Measurements from ENCODE around the gene CYB5RL. TPM values are rescaled to one million over a fixed set of nuclear protein-coding genes. Genes with fewer than 3 reads are reported as not detected.

The CYB5RL gene
- total RNA-seq, 2 experiments from 2014 or later, result 2.0 to 2.1 TPM

DNA sequence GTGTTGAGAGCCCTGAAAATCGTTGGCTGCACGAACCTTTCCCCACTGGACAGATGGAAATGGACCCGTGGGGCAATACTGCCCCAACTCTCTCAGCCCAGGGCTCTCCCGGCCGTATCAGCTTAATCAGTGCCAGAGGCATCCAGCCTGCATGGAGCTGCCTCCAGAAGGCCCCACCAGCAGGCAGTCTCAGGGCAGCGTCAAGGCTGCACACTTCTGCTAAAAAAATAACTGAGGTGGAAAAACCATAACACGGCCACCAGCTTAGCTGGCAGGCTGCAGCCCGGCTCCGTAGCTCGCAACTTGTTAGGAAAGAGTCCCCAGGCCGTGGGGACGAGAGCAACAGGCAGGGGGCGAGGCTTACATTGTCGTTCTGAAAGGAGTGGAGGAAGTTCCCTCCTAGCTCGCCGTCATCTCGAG, 28.1 kb upstream of the CYB5RL start:
- Mint-ChIP-seq H3K4me3 (no peak overlapping the region), H3K27ac (no peak overlapping the region), H3K9me3 (no peaks in the 10 kb centered on the region), H3K4me1 (ENCODE audit: low read depth) (peaks cover 12% of the 10 kb centered on the region), H3K36me3 (ENCODE audit: low read depth) (peaks cover 32% of the 10 kb centered on the region), H3K27me3 (no peaks in the 10 kb centered on the region)
- H3K4me3 ChIP-seq (ENCODE audit: low read length), result no peak overlapping the region
- peaks cover 5% of the 10 kb centered on the region for H3K4me1 ChIP-seq (ENCODE audit: insufficient read depth, low read length)
- intact Hi-C loops (cut with DNase I, micrococcal nuclease), result no loop called here
- ATAC-seq (ENCODE audit: poor library complexity) (no peak), DNase-seq (no peak)
- ChIA-PET CTCF (interaction anchor here (1.1 kb wide), 1 partner anchor 262 kb away, joined by 4 read pairs; no protein-coding TSS in a partner anchor), POLR2A (interaction anchor here (1.2 kb wide), 1 partner anchor 180 kb away, joined by 3 read pairs; no protein-coding TSS in a partner anchor)
- no peaks in the 10 kb centered on the region for H3K9me3 ChIP-seq (ENCODE audit: control insufficient read depth in 1 of 2, insufficient read depth in 1 of 2, low read length in 2 of 2)
- peaks cover 13% of the 10 kb centered on the region for H3K36me3 ChIP-seq (ENCODE audit: insufficient read depth, low read length)
- no peaks in the 10 kb centered on the region for H3K27me3 ChIP-seq (ENCODE audit: control insufficient read depth in 1 of 2, insufficient read depth in 2 of 2, low read length in 2 of 2)
- TF ChIP-seq, protein P1, sequence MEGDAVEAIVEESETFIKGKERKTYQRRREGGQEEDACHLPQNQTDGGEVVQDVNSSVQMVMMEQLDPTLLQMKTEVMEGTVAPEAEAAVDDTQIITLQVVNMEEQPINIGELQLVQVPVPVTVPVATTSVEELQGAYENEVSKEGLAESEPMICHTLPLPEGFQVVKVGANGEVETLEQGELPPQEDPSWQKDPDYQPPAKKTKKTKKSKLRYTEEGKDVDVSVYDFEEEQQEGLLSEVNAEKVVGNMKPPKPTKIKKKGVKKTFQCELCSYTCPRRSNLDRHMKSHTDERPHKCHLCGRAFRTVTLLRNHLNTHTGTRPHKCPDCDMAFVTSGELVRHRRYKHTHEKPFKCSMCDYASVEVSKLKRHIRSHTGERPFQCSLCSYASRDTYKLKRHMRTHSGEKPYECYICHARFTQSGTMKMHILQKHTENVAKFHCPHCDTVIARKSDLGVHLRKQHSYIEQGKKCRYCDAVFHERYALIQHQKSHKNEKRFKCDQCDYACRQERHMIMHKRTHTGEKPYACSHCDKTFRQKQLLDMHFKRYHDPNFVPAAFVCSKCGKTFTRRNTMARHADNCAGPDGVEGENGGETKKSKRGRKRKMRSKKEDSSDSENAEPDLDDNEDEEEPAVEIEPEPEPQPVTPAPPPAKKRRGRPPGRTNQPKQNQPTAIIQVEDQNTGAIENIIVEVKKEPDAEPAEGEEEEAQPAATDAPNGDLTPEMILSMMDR (IDR thresholded peaks at IDR 0.05), result no peak
- H3K27ac ChIP-seq (ENCODE audit: low read depth in 1 of 2, low read length in 2 of 2), result no peak overlapping the region

DNA sequence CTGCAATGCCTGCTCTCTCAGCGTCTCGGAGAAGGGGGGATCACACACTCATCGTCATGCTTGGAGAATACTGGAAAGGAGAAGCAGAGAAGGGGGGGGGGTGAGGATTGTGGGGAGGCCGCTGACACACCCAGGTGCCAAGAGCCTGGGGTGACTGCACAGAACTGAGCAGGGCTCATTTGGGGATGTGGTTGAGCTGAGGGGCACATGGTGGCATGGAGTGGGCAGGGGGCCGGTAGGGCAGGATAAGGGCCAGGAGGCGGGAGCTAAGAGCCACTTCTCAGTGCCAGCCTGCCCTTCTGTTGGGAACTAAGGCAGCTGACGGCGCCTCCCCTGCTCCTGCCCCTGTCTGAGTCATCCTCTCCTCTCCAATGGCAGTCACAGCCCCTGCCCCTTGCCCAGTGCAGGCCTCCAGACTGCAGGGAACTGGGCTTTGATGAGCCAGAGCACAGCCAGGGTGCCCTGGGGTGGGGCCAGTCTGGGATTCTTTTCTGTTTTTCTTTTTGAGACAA, 27.3 kb upstream of the CYB5RL start:
- TF ChIP-seq, protein P1 (IDR thresholded peaks at IDR 0.05), result no peak
- Histone ChIP-seq H3K4me1 (ENCODE audit: insufficient read depth, low read length) (peaks cover 5% of the 10 kb centered on the region), H3K9me3 (ENCODE audit: control insufficient read depth in 1 of 2, insufficient read depth in 1 of 2, low read length in 2 of 2) (no peaks in the 10 kb centered on the region), H3K36me3 (ENCODE audit: insufficient read depth, low read length) (peaks cover 13% of the 10 kb centered on the region), H3K27ac (ENCODE audit: low read depth in 1 of 2, low read length in 2 of 2) (no peak overlapping the region), H3K27me3 (ENCODE audit: control insufficient read depth in 1 of 2, insufficient read depth in 2 of 2, low read length in 2 of 2) (no peaks in the 10 kb centered on the region), H3K4me3 (ENCODE audit: low read length) (no peak overlapping the region)
- ChIA-PET CTCF (interaction anchor here (1.1 kb wide), 1 partner anchor 262 kb away, joined by 4 read pairs; no protein-coding TSS in a partner anchor), POLR2A (interaction anchor here (1.2 kb wide), 1 partner anchor 180 kb away, joined by 3 read pairs; no protein-coding TSS in a partner anchor)
- H3K4me1 Mint-ChIP-seq (ENCODE audit: low read depth), result peaks cover 12% of the 10 kb centered on the region
- intact Hi-C loops (cut with DNase I, micrococcal nuclease), result no loop called here
- no peaks in the 10 kb centered on the region for H3K27me3 Mint-ChIP-seq
- no peak overlapping the region for H3K27ac Mint-ChIP-seq
- H3K36me3 Mint-ChIP-seq (ENCODE audit: low read depth), result peaks cover 36% of the 10 kb centered on the region
- H3K4me3 Mint-ChIP-seq, result no peak overlapping the region
- DNase-seq (peak in 2 of 14 experiments; percentile 44 to 56), ATAC-seq (ENCODE audit: poor library complexity) (no peak)
- H3K9me3 Mint-ChIP-seq, result no peaks in the 10 kb centered on the region

DNA sequence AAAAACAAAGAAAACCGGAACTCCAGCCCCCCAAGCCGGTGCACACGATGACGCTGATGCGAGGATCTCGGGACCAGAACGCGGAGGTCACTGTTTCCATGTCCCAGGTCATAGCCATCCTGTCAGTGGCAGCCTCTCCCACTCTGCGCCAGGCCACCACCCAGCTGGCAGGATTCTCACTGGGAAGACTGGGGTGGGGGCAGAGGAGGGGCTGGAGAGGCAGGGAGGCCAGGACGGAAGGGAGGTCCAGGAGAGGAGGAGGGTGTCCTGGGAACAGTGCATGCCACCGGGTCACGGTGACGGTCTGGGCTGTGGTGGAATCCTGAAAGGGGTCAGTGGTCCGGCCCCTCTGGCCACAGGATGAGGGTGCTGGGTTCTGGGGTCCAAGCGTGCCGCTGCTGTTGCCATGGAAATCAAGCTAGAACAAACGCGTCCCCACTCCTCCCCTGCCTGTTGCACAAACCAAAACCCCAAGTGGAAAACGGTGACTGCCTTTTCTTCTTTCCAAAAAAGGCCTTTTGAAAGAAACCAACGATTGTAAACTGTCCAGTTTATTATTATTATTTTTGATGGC, 26.2 kb upstream of the CYB5RL start:
- H3K27me3 ChIP-seq (ENCODE audit: control insufficient read depth in 1 of 2, insufficient read depth in 2 of 2, low read length in 2 of 2), result no peaks in the 10 kb centered on the region
- peaks cover 17% of the 10 kb centered on the region for H3K36me3 ChIP-seq (ENCODE audit: insufficient read depth, low read length)
- Mint-ChIP-seq H3K27ac (no peak overlapping the region), H3K9me3 (no peaks in the 10 kb centered on the region), H3K4me3 (no peak overlapping the region), H3K36me3 (ENCODE audit: low read depth) (peaks cover 37% of the 10 kb centered on the region), H3K27me3 (no peaks in the 10 kb centered on the region), H3K4me1 (ENCODE audit: low read depth) (peaks cover 8% of the 10 kb centered on the region)
- no peak for DNase-seq
- peaks cover 3% of the 10 kb centered on the region for H3K4me1 ChIP-seq (ENCODE audit: insufficient read depth, low read length)
- no peak for ATAC-seq (ENCODE audit: poor library complexity)
- ChIA-PET CTCF (no interaction called here), POLR2A (no interaction called here)
- H3K27ac ChIP-seq (ENCODE audit: low read depth in 1 of 2, low read length in 2 of 2), result no peak overlapping the region
- no peaks in the 10 kb centered on the region for H3K9me3 ChIP-seq (ENCODE audit: control insufficient read depth in 1 of 2, insufficient read depth in 1 of 2, low read length in 2 of 2)
- intact Hi-C loops (cut with DNase I, micrococcal nuclease), result no loop called here
- H3K4me3 ChIP-seq (ENCODE audit: low read length), result no peak overlapping the region
- TF ChIP-seq, protein P1 (IDR thresholded peaks at IDR 0.05), result no peak
